Astrocyte of the cerebellum (primary cell): ENCODE results near the gene PDE11A.
"Not testable (repeated sequence)": the region's sequence is repeated elsewhere in the genome, so short reads cannot be mapped to it uniquely, and the experiment has no call there.

Experiments used
- DNase-seq: peaks from one replicate; pipeline ENCODE4 v3.0.0-alpha.2; 2011; ENCODE audit warnings: low read depth
- H3K4me3 ChIP-seq: 2 replicates; pipeline ENCODE4 v1.5.1; 2011; ENCODE audit warnings: mild to moderate bottlenecking, low read depth, low read length, moderate library complexity
- in situ Hi-C: cut with HindIII; loops from 2 replicates; pipeline ENCODE4 v1.10.0; 2017; ENCODE audit warnings: low sequenced_read_pairs
- TF ChIP-seq, protein P1 (sequence below): IDR thresholded peaks from 2 replicates; pipeline ENCODE4 v1.5.1; 2012; ENCODE audit warnings: low read length, low read depth, moderate library complexity, mild to moderate bottlenecking; ENCODE audit errors: missing control alignments

The PDE11A gene

DNA sequence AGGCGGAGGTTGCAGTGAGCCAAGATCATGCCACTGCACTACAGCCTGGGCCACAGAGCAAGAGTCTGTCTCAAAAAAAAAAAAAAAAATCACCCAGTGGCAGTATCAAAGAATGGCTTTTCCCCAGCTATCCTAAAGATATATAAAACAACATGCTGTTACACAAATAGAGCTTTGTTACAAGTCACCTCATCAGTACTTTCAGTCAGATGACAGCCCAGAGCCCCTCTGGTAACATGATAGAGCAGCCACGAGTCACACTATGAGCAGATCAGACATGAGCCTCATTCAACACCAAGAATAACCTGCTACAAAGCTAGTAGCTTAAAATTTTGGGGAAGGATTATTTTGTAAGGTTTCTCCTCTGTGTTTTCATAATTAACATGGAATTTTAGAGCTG is 25.2 kb downstream of the PDE11A start:
- TF ChIP-seq, protein P1, sequence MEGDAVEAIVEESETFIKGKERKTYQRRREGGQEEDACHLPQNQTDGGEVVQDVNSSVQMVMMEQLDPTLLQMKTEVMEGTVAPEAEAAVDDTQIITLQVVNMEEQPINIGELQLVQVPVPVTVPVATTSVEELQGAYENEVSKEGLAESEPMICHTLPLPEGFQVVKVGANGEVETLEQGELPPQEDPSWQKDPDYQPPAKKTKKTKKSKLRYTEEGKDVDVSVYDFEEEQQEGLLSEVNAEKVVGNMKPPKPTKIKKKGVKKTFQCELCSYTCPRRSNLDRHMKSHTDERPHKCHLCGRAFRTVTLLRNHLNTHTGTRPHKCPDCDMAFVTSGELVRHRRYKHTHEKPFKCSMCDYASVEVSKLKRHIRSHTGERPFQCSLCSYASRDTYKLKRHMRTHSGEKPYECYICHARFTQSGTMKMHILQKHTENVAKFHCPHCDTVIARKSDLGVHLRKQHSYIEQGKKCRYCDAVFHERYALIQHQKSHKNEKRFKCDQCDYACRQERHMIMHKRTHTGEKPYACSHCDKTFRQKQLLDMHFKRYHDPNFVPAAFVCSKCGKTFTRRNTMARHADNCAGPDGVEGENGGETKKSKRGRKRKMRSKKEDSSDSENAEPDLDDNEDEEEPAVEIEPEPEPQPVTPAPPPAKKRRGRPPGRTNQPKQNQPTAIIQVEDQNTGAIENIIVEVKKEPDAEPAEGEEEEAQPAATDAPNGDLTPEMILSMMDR: no peak
- in situ Hi-C loops: no loop called here
- DNase-seq: no peak
- H3K4me3 ChIP-seq: no peak overlapping the region

DNA sequence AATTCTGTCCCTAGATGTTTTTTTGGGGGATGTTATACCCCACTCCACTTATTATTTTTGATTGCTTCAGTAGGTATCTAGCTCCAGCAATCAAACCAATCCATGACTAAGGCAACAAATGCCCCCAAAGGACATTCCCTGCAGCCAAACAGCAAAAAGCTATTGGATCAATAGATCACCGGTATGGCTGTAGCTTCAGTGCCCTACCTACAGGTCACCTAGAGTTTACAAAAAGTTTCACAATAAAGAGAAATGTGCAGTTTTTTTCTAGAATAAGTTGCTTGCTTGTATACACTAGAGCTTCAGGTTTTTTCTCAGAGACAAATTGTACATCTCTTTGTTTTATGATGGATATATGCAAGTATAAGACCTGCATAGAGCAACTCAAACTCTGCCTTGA is 27.7 kb downstream of the PDE11A start:
- no peak for DNase-seq
- TF ChIP-seq, protein P1: no peak
- in situ Hi-C loops: no loop called here
- no peak overlapping the region for H3K4me3 ChIP-seq

DNA sequence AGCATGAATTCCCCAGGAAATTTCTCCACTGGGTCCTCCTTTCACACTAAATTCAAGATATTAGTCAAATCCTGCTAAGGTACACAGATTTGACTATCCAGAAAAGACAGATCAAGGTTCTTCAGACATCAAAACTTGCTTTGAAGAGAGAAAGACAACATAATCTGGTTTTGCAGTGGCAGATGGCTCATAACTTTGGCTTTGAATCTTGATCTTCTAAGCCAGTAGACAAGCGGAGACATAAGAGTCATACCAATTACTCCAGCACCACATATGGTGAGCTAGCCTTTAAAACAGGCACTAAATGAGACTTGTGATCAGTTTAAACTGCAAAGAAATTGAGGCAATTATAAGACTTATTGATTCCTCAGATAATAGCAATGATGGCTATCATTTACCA is 29.3 kb downstream of the PDE11A start:
- in situ Hi-C loops: no loop called here
- H3K4me3 ChIP-seq: no peak overlapping the region
- TF ChIP-seq, protein P1: no peak
- DNase-seq: no peak

DNA sequence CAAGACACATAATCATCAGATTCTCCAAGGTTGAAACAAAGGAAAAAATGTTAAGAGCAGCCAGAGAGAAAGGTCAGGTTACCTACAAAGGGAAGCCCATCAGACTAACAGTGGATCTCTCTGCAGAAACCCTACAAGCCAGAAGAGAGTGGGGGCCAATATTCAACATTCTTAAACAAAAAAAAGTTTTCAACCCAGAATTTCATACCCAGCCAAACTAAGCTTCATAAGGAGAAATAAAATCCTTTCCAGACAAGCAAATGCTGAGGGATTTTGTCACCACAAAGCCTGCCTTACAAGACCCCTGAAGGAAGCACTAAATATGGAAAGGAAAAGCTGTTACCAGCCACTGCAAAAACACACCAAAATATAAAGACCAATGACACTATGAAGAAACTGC is 39.0 kb downstream of the PDE11A start:
- in situ Hi-C loops, DNase-seq, H3K4me3 ChIP-seq: not testable (repeated sequence)

DNA sequence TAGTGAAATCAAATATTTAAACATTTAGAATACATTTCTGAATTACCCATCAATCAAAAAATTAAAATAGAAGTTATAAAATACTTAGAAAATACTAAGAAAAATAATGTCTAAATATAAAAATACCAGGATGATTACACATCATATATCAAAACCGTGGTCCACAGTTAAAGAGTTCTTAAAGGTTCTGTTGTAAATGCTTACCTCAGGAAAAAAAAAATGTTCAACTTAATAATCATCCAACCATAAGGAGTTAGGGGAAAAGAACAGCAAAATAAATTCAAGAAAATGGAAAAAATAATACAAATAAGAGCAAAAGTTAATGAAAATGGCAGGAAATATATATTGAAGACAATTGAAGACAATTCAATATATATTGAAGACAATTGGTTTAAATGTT is 43.2 kb downstream of the PDE11A start:
- in situ Hi-C loops: no loop called here
- TF ChIP-seq, protein P1: no peak

DNA sequence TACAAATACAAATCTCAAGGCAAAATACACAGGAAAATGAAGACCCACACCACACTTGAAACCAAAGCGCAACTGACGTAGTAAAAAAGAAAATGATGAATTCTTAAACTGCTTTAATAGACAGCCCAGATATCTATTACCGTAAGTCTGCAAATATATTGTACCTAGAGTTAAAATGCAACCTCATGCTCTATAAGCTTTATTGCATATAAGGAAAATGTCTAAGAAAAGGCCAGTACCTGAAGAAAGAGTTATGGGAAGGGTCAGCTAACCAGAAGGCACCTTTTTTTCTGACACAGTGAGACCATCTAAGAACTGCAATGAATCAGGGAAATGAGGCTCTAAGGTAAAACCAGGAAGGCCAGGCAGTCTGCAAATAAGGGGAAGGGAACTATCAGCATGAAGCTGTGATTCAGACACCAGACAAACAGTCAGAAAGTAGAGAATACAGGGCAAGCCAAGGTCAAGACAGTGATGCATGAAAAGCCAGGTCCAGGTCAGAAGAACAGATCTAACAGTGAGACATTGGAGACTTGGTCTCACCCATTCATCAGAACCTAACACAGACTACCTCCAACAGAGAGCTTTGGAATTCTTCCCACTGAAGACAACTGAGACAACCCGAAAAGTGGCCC is 46.9 kb downstream of the PDE11A start:
- in situ Hi-C loops: no loop called here
- no peak overlapping the region for H3K4me3 ChIP-seq
- TF ChIP-seq, protein P1: no peak
- no peak for DNase-seq

More for the DNA sequence above, 43.2 kb downstream of the PDE11A start:
- no peak for DNase-seq
- H3K4me3 ChIP-seq: no peak overlapping the region

DNA sequence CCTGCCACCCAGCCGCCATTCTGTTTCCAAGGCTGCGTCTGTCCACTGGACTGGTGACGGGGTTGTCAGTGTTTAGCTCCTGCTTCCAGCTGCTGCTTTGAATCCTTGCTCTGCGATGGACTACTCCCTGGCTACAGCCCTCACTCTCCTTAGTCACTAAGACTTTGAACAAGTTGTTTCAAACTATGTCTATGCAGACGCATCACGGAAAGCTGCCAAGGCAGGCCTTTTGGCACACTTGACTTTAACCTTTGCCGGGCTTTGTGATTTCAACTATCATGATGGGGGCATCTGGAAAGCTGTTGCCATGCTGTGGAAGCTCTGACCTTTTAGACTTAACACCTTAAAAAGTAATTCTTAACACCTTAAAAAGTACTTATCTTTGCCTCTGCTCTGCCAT is 54.4 kb downstream of the PDE11A start:
- no peak overlapping the region for H3K4me3 ChIP-seq
- in situ Hi-C loops: no loop called here
- TF ChIP-seq, protein P1: no peak
- no peak for DNase-seq
